ENCODE measurements around the gene PHOSPHO2. TPM values are rescaled to one million over a fixed set of nuclear protein-coding genes. Genes with fewer than 3 reads are reported as not detected.

PHOSPHO2 gene
- total and polyA plus RNA-seq, 4 donors: 1.4 to 5.3 (median 3.6) TPM

GRCh38 chr2:169721016-169721415 is 26.7 kb downstream of the PHOSPHO2 start:
- Histone ChIP-seq H3K4me1 (ENCODE audit: control insufficient read depth in 4 of 4, insufficient read depth in 4 of 4, low read length in 3 of 4) (peaks cover 0 to 5% (median 4%) of the 10 kb centered on the region in 4 donors), H3K27ac (ENCODE audit: low read depth in 1 of 2, low read length in 2 of 2) (no peak overlapping the region), H3K36me3 (ENCODE audit: control insufficient read depth in 4 of 4, insufficient read depth in 3 of 4, low read depth in 1 of 4, low read length in 3 of 4) (no peaks in the 10 kb centered on the region), H3K9ac (ENCODE audit: low read depth in 1 of 2, low read length in 2 of 2) (no peak overlapping the region), H3K27me3 (ENCODE audit: control insufficient read depth in 4 of 4, insufficient read depth in 4 of 4, low read length in 3 of 4) (no peaks in the 10 kb centered on the region), H3K4me3 (ENCODE audit: low read depth in 1 of 3, low read length in 3 of 3) (no peak overlapping the region), H3K9me3 (ENCODE audit: control insufficient read depth in 4 of 4, low read length in 3 of 4) (no peaks in the 10 kb centered on the region)
- no peak for DNase-seq (ENCODE audit: low spot score)
- WGBS: 73% methylated on average over 3 of the region's 3 CpGs
- no peak for TF ChIP-seq FOXA1 (IDR thresholded peaks at IDR 0.05)
- TF ChIP-seq EGR1 (IDR thresholded peaks at IDR 0.05; ENCODE audit: low read depth in 2 of 2): no peak
- TF ChIP-seq REST (IDR thresholded peaks at IDR 0.05): no peak
- TF ChIP-seq HNF4G (IDR thresholded peaks at IDR 0.05): no peak
- no peak for TF ChIP-seq NR2F2 (IDR thresholded peaks at IDR 0.05)
- TF ChIP-seq FOXA2 (IDR thresholded peaks at IDR 0.05): no peak
- TF ChIP-seq TAF1 (conservative IDR thresholded peaks at IDR 0.05): no peak
- no peak for TF ChIP-seq RAD21 (IDR thresholded peaks at IDR 0.05)
- TF ChIP-seq RXRA (IDR thresholded peaks at IDR 0.05): no peak
- no peak for TF ChIP-seq MAX (IDR thresholded peaks at IDR 0.05)
- no peak for TF ChIP-seq HNF4A (conservative IDR thresholded peaks at IDR 0.05)
- TF ChIP-seq SP1 (IDR thresholded peaks at IDR 0.05): no peak
- no peak for TF ChIP-seq GABPA (IDR thresholded peaks at IDR 0.05 in 1 of 2, conservative IDR thresholded peaks at IDR 0.05 in 1 of 2)
- TF ChIP-seq JUND (IDR thresholded peaks at IDR 0.05): no peak
- no peak for TF ChIP-seq CTCF (IDR thresholded peaks at IDR 0.05; ENCODE audit: low read depth, low read length, missing input control)

- DNase-seq (ENCODE audit: low spot score): no peak
- Histone ChIP-seq H3K4me3 (ENCODE audit: low read depth in 1 of 3, low read length in 3 of 3) (no peak overlapping the region), H3K36me3 (ENCODE audit: control insufficient read depth in 4 of 4, insufficient read depth in 3 of 4, low read depth in 1 of 4, low read length in 3 of 4) (no peaks in the 10 kb centered on the region), H3K27me3 (ENCODE audit: control insufficient read depth in 4 of 4, insufficient read depth in 4 of 4, low read length in 3 of 4) (no peaks in the 10 kb centered on the region), H3K27ac (ENCODE audit: low read depth in 1 of 2, low read length in 2 of 2) (no peak overlapping the region), H3K9ac (ENCODE audit: low read depth in 1 of 2, low read length in 2 of 2) (no peak overlapping the region), H3K4me1 (ENCODE audit: control insufficient read depth in 4 of 4, insufficient read depth in 4 of 4, low read length in 3 of 4) (no peaks in the 10 kb centered on the region), H3K9me3 (ENCODE audit: control insufficient read depth in 4 of 4, low read length in 3 of 4) (no peaks in the 10 kb centered on the region)
- 96% methylated on average over 5 of the region's 5 CpGs for WGBS
- TF ChIP-seq HNF4A (conservative IDR thresholded peaks at IDR 0.05): no peak
- TF ChIP-seq CTCF (IDR thresholded peaks at IDR 0.05; ENCODE audit: low read depth, low read length, missing input control): no peak
- TF ChIP-seq FOXA2 (IDR thresholded peaks at IDR 0.05): no peak
- no peak for TF ChIP-seq REST (IDR thresholded peaks at IDR 0.05)
- TF ChIP-seq SP1 (IDR thresholded peaks at IDR 0.05): no peak
- TF ChIP-seq TAF1 (conservative IDR thresholded peaks at IDR 0.05): no peak
- no peak for TF ChIP-seq FOXA1 (IDR thresholded peaks at IDR 0.05)
Observed at GRCh38 chr2:169727065-169727464, 32.8 kb downstream of the PHOSPHO2 start.
